ENCODE measurements around the gene MTFR2.

GRCh38 chr6:136289327-136289578 is 39.1 kb upstream of the MTFR2 start:
- TF ChIP-seq SIN3A (IDR thresholded peaks at IDR 0.05; ENCODE audit: borderline replicate concordance, low read depth, low read length) (no peak), CTCF (IDR thresholded peaks at IDR 0.05) (no peak), TAF1 (IDR thresholded peaks at IDR 0.05; ENCODE audit: borderline replicate concordance, low read depth, low read length) (no peak; the same call in 1 of the 2 replicates), IRF3 (IDR thresholded peaks at IDR 0.05; ENCODE audit: low read depth, low read length) (no peak), TCF12 (IDR thresholded peaks at IDR 0.05) (no peak), EP300 (IDR thresholded peaks at IDR 0.05; ENCODE audit: borderline replicate concordance in 1 of 2, low read depth in 1 of 2, low read length in 1 of 2) (no peak), MAX (IDR thresholded peaks at IDR 0.05; ENCODE audit: low read depth) (no peak), RAD21 (IDR thresholded peaks at IDR 0.05; ENCODE audit: low read length) (no peak), POLR2AphosphoS5 (IDR thresholded peaks at IDR 0.05; ENCODE audit: low read depth, low read length) (no peak; the same call in 1 of the 2 replicates), RCOR1 (IDR thresholded peaks at IDR 0.05; ENCODE audit: low read length) (no peak)
